WTC11 (cell line): ENCODE results near the gene PCGF1. TPM values are rescaled to one million over a fixed set of nuclear protein-coding genes. Genes with fewer than 3 reads are reported as not detected.
A peak's percentile ranks its signal among the peaks of the same experiment; 100 is the strongest.

Experiments
- ATAC-seq: fragments of 200-7000 bp; cut with Tn5 transposase; 2 replicates; pipeline ENCODE4 v1.10.0; 2021; ENCODE audit warnings: mild to moderate bottlenecking, moderate library complexity
- CTCF ChIA-PET: fragments of 300-600 bp; sonication (Branson Sonifier 250); formaldehyde crosslinking; loops from one replicate; lab custom pipeline; 2021; ENCODE audit warnings: antibody characterized with exemption; lab: Charles Lee
- POLR2A ChIA-PET: fragments of 350-600 bp; sonication (Branson Sonifier 250); formaldehyde crosslinking; loops from one replicate; lab custom pipeline; 2021; ENCODE audit warnings: antibody characterized with exemption; lab: Charles Lee
- DNase-seq: peaks from one replicate; pipeline ENCODE4 v3.0.0; 2021; ENCODE audit warnings: low spot score
- H3K27ac Mint-ChIP-seq: 2 replicates; pipeline ENCODE4 v1.8.0; 2021; ENCODE audit warnings: mixed read lengths
- H3K27me3 Mint-ChIP-seq: 2 replicates; pipeline ENCODE4 v1.8.0; 2021; ENCODE audit warnings: low read depth, mild to moderate bottlenecking, moderate library complexity, mixed read lengths
- H3K36me3 Mint-ChIP-seq: 2 replicates; pipeline ENCODE4 v1.8.0; 2021; ENCODE audit warnings: mixed read lengths
- H3K4me1 Mint-ChIP-seq: 2 replicates; pipeline ENCODE4 v1.8.0; 2022; ENCODE audit warnings: mixed read lengths
- H3K4me3 Mint-ChIP-seq: 2 replicates; pipeline ENCODE4 v1.8.0; 2021; ENCODE audit warnings: mild to moderate bottlenecking, moderate library complexity, mixed read lengths
- H3K9me3 Mint-ChIP-seq: 2 replicates; pipeline ENCODE4 v1.8.0; 2021; ENCODE audit warnings: mixed read lengths
- ARID4B ChIP-seq: sonication (generic); formaldehyde crosslinking; IDR thresholded peaks from 2 replicates; pipeline ENCODE4 v1.8.0; 2023; ENCODE audit warnings: missing genetic modification reagents, mild to moderate bottlenecking, borderline replicate concordance
- ESRRA ChIP-seq: sonication (generic); formaldehyde crosslinking; IDR thresholded peaks from 2 replicates; pipeline ENCODE4 v1.8.1; 2022; ENCODE audit warnings: mild to moderate bottlenecking, missing genetic modification reagents, borderline replicate concordance
- FOXK1 ChIP-seq: sonication (generic); formaldehyde crosslinking; IDR thresholded peaks from 2 replicates; pipeline ENCODE4 v1.8.0; 2022; ENCODE audit warnings: mild to moderate bottlenecking, moderate library complexity, missing genetic modification reagents
- FOXP1 ChIP-seq: sonication (generic); formaldehyde crosslinking; IDR thresholded peaks from 2 replicates; pipeline ENCODE4 v1.8.0; 2022; ENCODE audit warnings: missing genetic modification reagents, mild to moderate bottlenecking, moderate library complexity, borderline replicate concordance
- GTF2I ChIP-seq: fragments of 250-450 bp; sonication (Bioruptor Pico); conservative IDR thresholded peaks from 2 replicates; pipeline ENCODE4 v1.4.0; 2021; ENCODE audit warnings: mild to moderate bottlenecking
- HMGA2 ChIP-seq: fragments of 250-450 bp; sonication (Bioruptor Pico); IDR thresholded peaks from 2 replicates; pipeline ENCODE4 v1.4.0; 2021; ENCODE audit warnings: mild to moderate bottlenecking, moderate library complexity
- HMGXB4 ChIP-seq: sonication (generic); formaldehyde crosslinking; IDR thresholded peaks from 2 replicates; pipeline ENCODE4 v1.8.1; 2023; ENCODE audit warnings: mild to moderate bottlenecking, moderate library complexity, missing genetic modification reagents
- KAT7 ChIP-seq: sonication (generic); formaldehyde crosslinking; IDR thresholded peaks from 2 replicates; pipeline ENCODE4 v1.8.1; 2023; ENCODE audit warnings: missing genetic modification reagents, mild to moderate bottlenecking, borderline replicate concordance
- NFATC4 ChIP-seq: fragments of 250-450 bp; sonication (Bioruptor Pico); IDR thresholded peaks from 2 replicates; pipeline ENCODE4 v1.9.0; 2021; ENCODE audit warnings: mild to moderate bottlenecking
- PRRX2 ChIP-seq: fragments of 250-450 bp; sonication (Bioruptor Pico); IDR thresholded peaks from 2 replicates; pipeline ENCODE4 v1.8.0; 2021; ENCODE audit warnings: mild to moderate bottlenecking
- TEAD4 ChIP-seq: sonication (generic); formaldehyde crosslinking; IDR thresholded peaks from 2 replicates; pipeline ENCODE4 v1.8.0; 2022; ENCODE audit warnings: mild to moderate bottlenecking, missing genetic modification reagents
- USF2 ChIP-seq: sonication (generic); formaldehyde crosslinking; IDR thresholded peaks from 2 replicates; pipeline ENCODE4 v1.8.1; 2023; ENCODE audit warnings: mild to moderate bottlenecking, missing genetic modification reagents, moderate library complexity
- ZNF121 ChIP-seq: sonication (generic); formaldehyde crosslinking; IDR thresholded peaks from 2 replicates; pipeline ENCODE4 v1.8.0; 2023; ENCODE audit warnings: missing genetic modification reagents
- ZNF281 ChIP-seq: sonication (generic); formaldehyde crosslinking; IDR thresholded peaks from 2 replicates; pipeline ENCODE4 v1.8.0; 2023; ENCODE audit warnings: mild to moderate bottlenecking, missing genetic modification reagents
- total RNA-seq: library from RNA; stranded (reverse); gene quantifications from 3 replicates; pipeline ENCODE4 v1.2.3, GENCODE V29; 2021
- TF ChIP-seq, protein P1 (sequence below): sonication (generic); formaldehyde crosslinking; IDR thresholded peaks from 2 replicates; pipeline ENCODE4 v1.8.0; 2022; ENCODE audit warnings: mild to moderate bottlenecking, missing genetic modification reagents
- TF ChIP-seq, protein P2 (sequence below): fragments of 250-450 bp; sonication (Bioruptor Pico); IDR thresholded peaks from 2 replicates; pipeline ENCODE4 v2.1.2; 2022; ENCODE audit warnings: mild to moderate bottlenecking, moderate library complexity

PCGF1 gene
- total RNA-seq, 1 experiment from 2014 or later: 15.7 TPM

GRCh38 chr2:74554820-74555531, 47.5 kb upstream of the PCGF1 start (continued):
- TF ChIP-seq, protein P1, sequence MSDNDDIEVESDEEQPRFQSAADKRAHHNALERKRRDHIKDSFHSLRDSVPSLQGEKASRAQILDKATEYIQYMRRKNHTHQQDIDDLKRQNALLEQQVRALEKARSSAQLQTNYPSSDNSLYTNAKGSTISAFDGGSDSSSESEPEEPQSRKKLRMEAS (CRISPR knock-in tag): peak; percentile 77
- TF ChIP-seq, protein P2, sequence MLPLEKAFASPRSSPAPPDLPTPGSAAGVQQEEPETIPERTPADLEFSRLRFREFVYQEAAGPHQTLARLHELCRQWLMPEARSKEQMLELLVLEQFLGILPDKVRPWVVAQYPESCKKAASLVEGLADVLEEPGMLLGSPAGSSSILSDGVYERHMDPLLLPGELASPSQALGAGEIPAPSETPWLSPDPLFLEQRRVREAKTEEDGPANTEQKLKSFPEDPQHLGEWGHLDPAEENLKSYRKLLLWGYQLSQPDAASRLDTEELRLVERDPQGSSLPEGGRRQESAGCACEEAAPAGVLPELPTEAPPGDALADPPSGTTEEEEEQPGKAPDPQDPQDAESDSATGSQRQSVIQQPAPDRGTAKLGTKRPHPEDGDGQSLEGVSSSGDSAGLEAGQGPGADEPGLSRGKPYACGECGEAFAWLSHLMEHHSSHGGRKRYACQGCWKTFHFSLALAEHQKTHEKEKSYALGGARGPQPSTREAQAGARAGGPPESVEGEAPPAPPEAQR (CRISPR knock-in tag): no peak
- no peak for TF ChIP-seq HMGA2 (CRISPR knock-in tag)
- TF ChIP-seq FOXP1: peak; percentile 33; the same call in 1 of the 2 replicates
- TF ChIP-seq HMGXB4 (CRISPR knock-in tag): peak; percentile 37; the same call in 1 of the 2 replicates
- peak; percentile 58; the same call in 1 of the 2 replicates for TF ChIP-seq ZNF281 (CRISPR knock-in tag)
- 0 out of 2 replicates have a peak, but pooled peaks have one; percentile 33 for TF ChIP-seq NFATC4 (CRISPR knock-in tag)
- TF ChIP-seq ARID4B (CRISPR knock-in tag): peak; percentile 64; the same call in 1 of the 2 replicates

DNA sequence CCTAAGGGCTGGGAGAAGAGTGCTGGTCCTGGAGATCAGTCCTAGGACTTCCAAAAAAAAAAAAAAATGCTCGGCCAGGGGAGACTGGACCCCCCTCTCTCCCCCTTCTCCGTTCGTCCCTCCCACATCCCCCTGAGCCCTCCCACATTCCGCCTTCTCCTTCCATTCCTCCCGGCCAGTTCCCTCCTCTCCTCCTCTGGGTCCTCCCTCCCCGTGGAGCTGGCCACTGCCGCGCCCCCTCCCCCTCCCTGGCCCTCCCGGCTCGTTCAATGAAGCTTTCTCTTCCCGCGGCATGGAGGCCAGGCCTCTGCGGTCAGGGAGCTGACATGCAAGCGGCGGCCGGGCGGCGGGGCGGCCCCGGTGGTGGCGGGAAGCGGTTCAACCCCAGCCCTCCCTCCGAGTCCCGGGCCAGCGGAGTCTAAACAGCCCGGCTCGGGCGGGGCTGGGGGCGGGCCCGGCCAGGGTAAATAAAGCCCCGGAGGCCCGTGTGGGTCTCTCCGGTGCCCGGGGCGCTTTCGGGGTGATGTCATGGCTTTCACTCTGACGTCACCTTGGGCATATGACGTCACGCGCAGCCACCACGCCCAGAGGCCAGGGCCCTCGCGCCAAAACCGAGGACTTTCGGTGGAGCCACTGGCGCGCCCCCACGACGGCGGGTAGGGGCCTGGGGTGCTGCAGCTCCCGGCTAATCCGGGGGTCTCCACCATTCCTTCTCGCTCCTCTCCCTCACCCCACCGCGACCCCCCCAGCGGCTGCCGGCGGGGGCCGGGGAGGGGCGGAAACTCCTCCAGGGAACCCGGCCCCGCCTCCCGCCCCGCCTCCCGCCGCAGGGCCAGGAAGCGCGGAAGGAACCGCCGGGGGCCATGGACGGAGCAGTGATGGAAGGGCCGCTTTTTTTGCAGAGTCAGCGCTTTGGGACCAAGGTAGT, 46.7 kb upstream of the PCGF1 start, which contains the start of the genes DOK1 and LOXL3:
DOK1 (plus strand) TSS at position 829 of the 928 bp plus-strand sequence; CDS start at position 864, 35 bp downstream.
LOXL3 (minus strand) TSS at position 51 of the 928 bp plus-strand sequence. CDS start 1,308 bp downstream, outside the sequence.
- Mint-ChIP-seq H3K9me3 (no peaks in the 10 kb centered on the region), H3K4me3 (peak within 1 kb of the TSS; percentile 84), H3K27ac (peak within 1 kb of the TSS; percentile 84), H3K27me3 (peaks cover 72% of the 10 kb centered on the region), H3K36me3 (peaks cover 2% of the 10 kb centered on the region; the same call in 1 of the 2 replicates), H3K4me1 (peaks cover 24% of the 10 kb centered on the region)
- DNase-seq: peak; percentile 85
- peak; percentile 68 for ATAC-seq
- POLR2A ChIA-PET: interaction anchor here (0.8 to 1.1 kb wide), 3 partner anchors 25 to 552 kb away, joined by 3 to 5 read pairs (median 3); partner anchors contain the start of genes AUP1, HTRA2 and PCGF1
- CTCF ChIA-PET: interaction anchor here (0.6 to 1.8 kb wide), 4 partner anchors 18 to 436 kb away, joined by 3 to 9 read pairs (median 6); partner anchors contain the start of genes AUP1 and HTRA2
- TF ChIP-seq, protein P1 (CRISPR knock-in tag): peak; percentile 17; the same call in 1 of the 2 replicates
- 0 out of 2 replicates have a peak, but pooled peaks have one; percentile 46 for TF ChIP-seq ZNF121 (CRISPR knock-in tag)
- TF ChIP-seq PRRX2: no peak
- no peak for TF ChIP-seq GTF2I (CRISPR knock-in tag)
- no peak for TF ChIP-seq TEAD4
- no peak for TF ChIP-seq USF2 (CRISPR knock-in tag)
- no peak for TF ChIP-seq KAT7 (CRISPR knock-in tag)
- TF ChIP-seq ZNF281 (CRISPR knock-in tag): 0 out of 2 replicates have a peak, but pooled peaks have one; percentile 20
- peak; percentile 33; the same call in 1 of the 2 replicates for TF ChIP-seq FOXK1 (CRISPR knock-in tag)
- TF ChIP-seq ESRRA (CRISPR knock-in tag): no peak
- no peak for TF ChIP-seq NFATC4 (CRISPR knock-in tag)
